Neuron (in vitro differentiated cells): Measurements from ENCODE around the gene CDC34.

Experiments used
- H2AFZ ChIP-seq: one replicate; pipeline ENCODE4 v1.6.1; 2013; ENCODE audit warnings: low read depth, mild to moderate bottlenecking, inconsistent platforms, low read length, moderate library complexity
- H3K27me3 ChIP-seq: one replicate; pipeline ENCODE4 v1.6.1; 2013; ENCODE audit warnings: low read length; ENCODE audit not compliant: insufficient read depth
- H3K36me3 ChIP-seq: one replicate; pipeline ENCODE4 v1.6.1; 2013; ENCODE audit warnings: low read length; ENCODE audit not compliant: insufficient read depth
- H3K4me1 ChIP-seq: one replicate; pipeline ENCODE4 v1.6.1; 2013; ENCODE audit warnings: low read length; ENCODE audit not compliant: insufficient read depth
- H3K4me3 ChIP-seq: 2 replicates; pipeline ENCODE4 v1.5.1; 2013; ENCODE audit warnings: mild to moderate bottlenecking, low read length, moderate library complexity
- H3K9me3 ChIP-seq: one replicate; pipeline ENCODE4 v1.6.1; 2013; ENCODE audit warnings: low read length

The CDC34 gene

GRCh38 chr19:535017-535835 lies 3.7 kb downstream of the CDC34 start:
- no peaks in the 10 kb centered on the region for H3K27me3 ChIP-seq
- H3K36me3 ChIP-seq: peaks cover 46% of the 10 kb centered on the region
- H3K4me1 ChIP-seq: peaks cover 13% of the 10 kb centered on the region

GRCh38 chr19:536031-536880 lies 4.7 kb downstream of the CDC34 start:
- H3K27me3 ChIP-seq: no peaks in the 10 kb centered on the region
- H3K4me1 ChIP-seq: peaks cover 13% of the 10 kb centered on the region
- H3K9me3 ChIP-seq: no peaks in the 10 kb centered on the region
- peaks cover 51% of the 10 kb centered on the region for H3K36me3 ChIP-seq
- no peak overlapping the region for H2AFZ ChIP-seq
- no peak overlapping the region for H3K4me3 ChIP-seq

More at GRCh38 chr19:535017-535835, 3.7 kb downstream of the CDC34 start:
- no peak overlapping the region for H2AFZ ChIP-seq
- H3K9me3 ChIP-seq: no peaks in the 10 kb centered on the region
- H3K4me3 ChIP-seq: no peak overlapping the region

DNA sequence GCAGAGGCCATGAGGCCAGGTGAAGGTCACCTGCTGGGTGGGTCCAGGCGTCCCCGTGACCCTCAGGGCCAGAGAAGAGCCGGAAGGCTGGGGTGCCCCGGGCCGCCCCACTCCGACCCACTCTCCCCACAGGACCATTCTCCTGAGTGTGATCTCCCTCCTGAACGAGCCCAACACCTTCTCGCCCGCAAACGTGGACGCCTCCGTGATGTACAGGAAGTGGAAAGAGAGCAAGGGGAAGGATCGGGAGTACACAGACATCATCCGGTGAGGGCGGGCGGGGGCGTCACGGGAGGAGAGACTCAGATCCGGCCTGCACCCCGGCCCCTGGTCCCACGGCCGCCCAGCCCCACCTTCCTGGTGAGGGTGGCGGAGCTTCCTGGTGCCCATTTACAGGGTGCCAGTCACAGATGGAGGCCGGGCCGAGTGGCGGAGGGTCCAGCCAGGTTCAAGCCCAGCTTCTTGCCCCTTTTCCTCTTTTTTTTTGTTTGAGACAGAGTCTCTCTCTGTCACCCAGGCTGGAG lies 5.4 kb downstream of the CDC34 start:
- H3K4me3 ChIP-seq: no peak overlapping the region
- peaks cover 58% of the 10 kb centered on the region for H3K36me3 ChIP-seq
- H3K27me3 ChIP-seq: no peaks in the 10 kb centered on the region
- H3K4me1 ChIP-seq: peaks cover 13% of the 10 kb centered on the region
- H2AFZ ChIP-seq: no peak overlapping the region
- no peaks in the 10 kb centered on the region for H3K9me3 ChIP-seq

- Histone ChIP-seq H3K36me3 (peaks cover 62% of the 10 kb centered on the region), H3K27me3 (no peaks in the 10 kb centered on the region), H3K9me3 (no peaks in the 10 kb centered on the region), H3K4me3 (no peak overlapping the region), H3K4me1 (peaks cover 3% of the 10 kb centered on the region), H2AFZ (no peak overlapping the region)
These were observed 7.3 kb downstream of the CDC34 start for GRCh38 chr19:538641-539428.

DNA sequence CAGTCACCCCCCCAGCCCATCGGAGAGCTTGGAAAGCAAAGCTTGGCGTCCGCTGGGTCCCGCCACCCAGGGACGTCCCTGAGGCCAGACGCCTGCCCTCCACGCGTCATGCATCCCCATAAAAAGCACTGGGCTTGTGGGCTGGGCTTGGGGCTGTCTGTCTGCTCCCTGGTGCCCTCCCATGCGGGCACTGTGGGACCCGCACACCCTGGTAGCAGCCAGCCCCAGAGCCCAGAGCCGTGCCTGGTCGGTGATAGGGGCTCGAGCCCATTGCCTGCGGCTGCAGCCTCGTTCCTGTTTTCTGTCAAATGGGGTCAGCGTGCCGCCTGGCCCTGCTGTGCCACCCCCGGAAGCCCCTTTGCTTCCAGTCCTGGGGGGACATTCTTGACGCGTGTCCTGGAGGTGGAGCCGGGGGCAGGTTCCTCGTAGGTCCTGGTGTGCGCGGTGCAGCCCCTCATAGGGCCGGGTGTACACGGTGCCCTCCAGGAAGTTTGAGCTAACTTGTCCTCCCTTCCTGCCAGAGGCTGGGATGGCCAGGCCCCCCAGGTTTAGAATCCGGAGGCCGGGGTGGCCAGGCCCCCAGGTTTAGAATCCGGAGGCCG lies 8.0 kb downstream of the CDC34 start:
- Histone ChIP-seq H3K9me3 (no peaks in the 10 kb centered on the region), H3K27me3 (no peaks in the 10 kb centered on the region), H3K4me3 (no peak overlapping the region), H3K4me1 (no peaks in the 10 kb centered on the region), H2AFZ (no peak overlapping the region), H3K36me3 (peaks cover 61% of the 10 kb centered on the region)

DNA sequence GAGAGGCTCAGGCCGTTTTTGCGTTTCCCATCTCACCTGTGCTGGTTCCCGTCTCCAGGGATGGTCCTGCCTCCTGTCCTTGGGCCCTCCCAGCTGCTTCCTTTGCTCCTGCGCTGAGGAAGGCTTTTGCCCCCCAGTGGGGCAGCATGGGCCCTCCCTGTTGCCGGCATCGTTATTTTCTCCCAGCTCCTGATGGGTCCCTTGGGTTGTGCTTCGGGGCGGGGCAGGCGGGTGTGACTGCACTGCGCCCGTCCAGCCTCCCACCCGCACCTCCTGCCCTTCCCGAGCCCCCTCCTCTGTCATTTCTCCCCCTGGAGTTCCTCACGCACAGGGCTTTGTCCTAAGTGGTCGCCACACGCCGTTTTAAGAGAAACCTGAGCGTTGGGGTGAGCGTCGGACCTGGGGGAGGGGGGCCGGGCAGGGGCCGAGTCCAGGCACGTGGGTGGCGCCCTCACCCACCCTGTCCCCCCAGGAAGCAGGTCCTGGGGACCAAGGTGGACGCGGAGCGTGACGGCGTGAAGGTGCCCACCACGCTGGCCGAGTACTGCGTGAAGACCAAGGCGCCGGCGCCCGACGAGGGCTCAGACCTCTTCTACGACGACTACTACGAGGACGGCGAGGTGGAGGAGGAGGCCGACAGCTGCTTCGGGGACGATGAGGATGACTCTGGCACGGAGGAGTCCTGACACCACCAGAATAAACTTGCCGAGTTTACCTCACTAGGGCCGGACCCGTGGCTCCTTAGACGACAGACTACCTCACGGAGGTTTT lies 9.5 kb downstream of the CDC34 start:
- no peak overlapping the region for H2AFZ ChIP-seq
- no peaks in the 10 kb centered on the region for H3K27me3 ChIP-seq
- H3K4me1 ChIP-seq: no peaks in the 10 kb centered on the region
- no peak overlapping the region for H3K4me3 ChIP-seq
- no peaks in the 10 kb centered on the region for H3K9me3 ChIP-seq
- peaks cover 50% of the 10 kb centered on the region for H3K36me3 ChIP-seq

DNA sequence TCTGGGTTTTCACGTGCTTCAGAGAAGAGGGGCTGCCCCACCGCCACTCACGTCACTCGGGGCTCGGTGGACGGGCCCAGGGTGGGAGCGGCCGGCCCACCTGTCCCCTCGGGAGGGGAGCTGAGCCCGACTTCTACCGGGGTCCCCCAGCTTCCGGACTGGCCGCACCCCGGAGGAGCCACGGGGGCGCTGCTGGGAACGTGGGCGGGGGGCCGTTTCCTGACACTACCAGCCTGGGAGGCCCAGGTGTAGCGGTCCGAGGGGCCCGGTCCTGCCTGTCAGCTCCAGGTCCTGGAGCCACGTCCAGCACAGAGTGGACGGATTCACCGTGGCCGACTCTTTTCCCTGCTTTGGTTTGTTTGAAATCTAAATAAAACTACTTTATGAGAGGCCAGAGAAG lies 10.1 kb downstream of the CDC34 start:
- Histone ChIP-seq H2AFZ (no peak overlapping the region), H3K36me3 (peaks cover 43% of the 10 kb centered on the region), H3K4me3 (no peak overlapping the region), H3K4me1 (no peaks in the 10 kb centered on the region), H3K27me3 (no peaks in the 10 kb centered on the region), H3K9me3 (no peaks in the 10 kb centered on the region)

- Histone ChIP-seq H3K4me3 (no peak overlapping the region), H3K36me3 (peaks cover 39% of the 10 kb centered on the region), H3K9me3 (no peaks in the 10 kb centered on the region), H3K27me3 (no peaks in the 10 kb centered on the region), H3K4me1 (no peaks in the 10 kb centered on the region), H2AFZ (no peak overlapping the region)
These were observed 10.8 kb downstream of the CDC34 start for GRCh38 chr19:542173-542866.

GRCh38 chr19:543910-544608 lies 12.5 kb downstream of the CDC34 start, which contains the start of gene GZMM:
TSS of gene GZMM (plus strand) at chr19:544053. CDS start at chr19:544072, 19 bp downstream.
- H3K4me1 ChIP-seq: no peaks in the 10 kb centered on the region
- H3K27me3 ChIP-seq: no peaks in the 10 kb centered on the region
- no peak within 1 kb of the TSS for H3K4me3 ChIP-seq
- H3K9me3 ChIP-seq: no peaks in the 10 kb centered on the region
- H2AFZ ChIP-seq: no peak within 1 kb of the TSS
- peaks cover 26% of the 10 kb centered on the region for H3K36me3 ChIP-seq

DNA sequence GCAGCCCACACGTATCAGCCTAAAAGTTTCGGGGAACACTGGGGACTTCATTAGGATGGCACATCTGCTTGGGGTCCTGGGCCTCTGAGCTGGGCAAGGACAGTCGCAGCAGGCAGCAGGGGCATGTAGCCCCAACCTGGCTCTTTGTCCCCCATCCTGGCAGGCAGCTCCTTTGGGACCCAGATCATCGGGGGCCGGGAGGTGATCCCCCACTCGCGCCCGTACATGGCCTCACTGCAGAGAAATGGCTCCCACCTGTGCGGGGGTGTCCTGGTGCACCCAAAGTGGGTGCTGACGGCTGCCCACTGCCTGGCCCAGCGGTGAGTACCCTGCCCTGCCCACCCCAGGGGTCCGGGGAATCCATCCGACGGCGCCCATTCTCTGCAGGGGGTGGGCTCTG lies 15.6 kb downstream of the CDC34 start:
- Histone ChIP-seq H3K4me3 (no peak overlapping the region), H2AFZ (no peak overlapping the region), H3K9me3 (no peaks in the 10 kb centered on the region), H3K36me3 (peaks cover 5% of the 10 kb centered on the region), H3K4me1 (peaks cover 4% of the 10 kb centered on the region), H3K27me3 (no peaks in the 10 kb centered on the region)
